GOT3 (cell line): ENCODE measurements around the gene SLC4A3.

Source experiments
- DNase-seq: peaks from one replicate; lab custom pipeline; 2025; ENCODE audit warnings: mixed read lengths; lab: John Stamatoyannopoulos, UW

SLC4A3 gene, protein sequence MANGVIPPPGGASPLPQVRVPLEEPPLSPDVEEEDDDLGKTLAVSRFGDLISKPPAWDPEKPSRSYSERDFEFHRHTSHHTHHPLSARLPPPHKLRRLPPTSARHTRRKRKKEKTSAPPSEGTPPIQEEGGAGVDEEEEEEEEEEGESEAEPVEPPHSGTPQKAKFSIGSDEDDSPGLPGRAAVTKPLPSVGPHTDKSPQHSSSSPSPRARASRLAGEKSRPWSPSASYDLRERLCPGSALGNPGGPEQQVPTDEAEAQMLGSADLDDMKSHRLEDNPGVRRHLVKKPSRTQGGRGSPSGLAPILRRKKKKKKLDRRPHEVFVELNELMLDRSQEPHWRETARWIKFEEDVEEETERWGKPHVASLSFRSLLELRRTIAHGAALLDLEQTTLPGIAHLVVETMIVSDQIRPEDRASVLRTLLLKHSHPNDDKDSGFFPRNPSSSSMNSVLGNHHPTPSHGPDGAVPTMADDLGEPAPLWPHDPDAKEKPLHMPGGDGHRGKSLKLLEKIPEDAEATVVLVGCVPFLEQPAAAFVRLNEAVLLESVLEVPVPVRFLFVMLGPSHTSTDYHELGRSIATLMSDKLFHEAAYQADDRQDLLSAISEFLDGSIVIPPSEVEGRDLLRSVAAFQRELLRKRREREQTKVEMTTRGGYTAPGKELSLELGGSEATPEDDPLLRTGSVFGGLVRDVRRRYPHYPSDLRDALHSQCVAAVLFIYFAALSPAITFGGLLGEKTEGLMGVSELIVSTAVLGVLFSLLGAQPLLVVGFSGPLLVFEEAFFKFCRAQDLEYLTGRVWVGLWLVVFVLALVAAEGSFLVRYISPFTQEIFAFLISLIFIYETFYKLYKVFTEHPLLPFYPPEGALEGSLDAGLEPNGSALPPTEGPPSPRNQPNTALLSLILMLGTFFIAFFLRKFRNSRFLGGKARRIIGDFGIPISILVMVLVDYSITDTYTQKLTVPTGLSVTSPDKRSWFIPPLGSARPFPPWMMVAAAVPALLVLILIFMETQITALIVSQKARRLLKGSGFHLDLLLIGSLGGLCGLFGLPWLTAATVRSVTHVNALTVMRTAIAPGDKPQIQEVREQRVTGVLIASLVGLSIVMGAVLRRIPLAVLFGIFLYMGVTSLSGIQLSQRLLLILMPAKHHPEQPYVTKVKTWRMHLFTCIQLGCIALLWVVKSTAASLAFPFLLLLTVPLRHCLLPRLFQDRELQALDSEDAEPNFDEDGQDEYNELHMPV

DNA sequence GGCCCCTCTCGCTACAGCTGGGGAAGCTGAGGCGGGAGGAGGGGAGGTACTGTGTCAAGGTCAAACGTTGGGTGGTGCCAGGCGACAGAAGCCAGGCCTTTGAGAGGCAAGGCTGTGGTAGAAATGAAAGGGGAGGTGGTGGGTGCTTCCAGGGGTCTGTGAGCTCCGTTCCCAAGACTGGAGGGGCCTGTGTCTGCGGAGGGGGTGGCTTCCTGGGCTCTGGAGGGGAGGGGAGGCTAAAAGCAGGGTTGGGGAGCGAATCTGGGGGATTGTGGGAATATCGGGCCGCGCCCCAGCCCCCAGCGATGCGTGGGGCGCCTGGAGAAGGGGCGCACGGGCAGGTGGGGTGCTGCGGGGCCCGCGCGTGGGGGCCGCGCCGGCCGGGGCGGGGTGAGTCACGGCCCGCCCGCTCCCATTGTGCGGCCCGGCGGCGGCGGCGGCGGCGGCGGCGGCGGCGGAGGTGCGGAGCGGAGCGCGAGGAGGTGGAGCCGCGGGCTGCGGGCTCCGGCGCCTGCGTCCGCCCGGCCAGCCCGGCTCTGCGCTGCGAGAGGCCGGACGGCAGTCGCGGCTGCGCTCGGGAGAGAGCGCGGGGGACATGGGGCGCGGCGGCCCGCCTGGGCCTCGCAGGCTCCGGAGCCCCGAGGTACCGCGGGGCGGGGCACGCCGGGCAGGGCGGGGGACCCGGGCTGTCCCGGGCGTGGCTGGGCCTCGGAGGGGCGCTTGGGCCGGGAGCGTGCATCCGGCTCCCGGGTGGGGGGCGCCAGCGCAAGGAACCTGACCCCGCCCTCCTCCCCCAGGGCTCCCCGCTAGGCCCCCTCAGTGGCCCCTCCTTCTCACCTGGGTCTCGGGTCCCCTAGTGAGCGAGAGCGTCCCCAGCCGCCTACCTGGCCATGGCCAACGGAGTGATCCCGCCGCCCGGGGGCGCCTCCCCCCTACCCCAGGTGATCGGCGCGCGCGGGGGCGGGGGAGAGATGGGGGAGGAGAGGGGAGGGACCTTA is at the start of gene SLC4A3:
SLC4A3 (plus strand) TSS at position 528 of the 998 bp plus-strand sequence; CDS start at position 891, 363 bp downstream.
- DNase-seq: no peak

DNA sequence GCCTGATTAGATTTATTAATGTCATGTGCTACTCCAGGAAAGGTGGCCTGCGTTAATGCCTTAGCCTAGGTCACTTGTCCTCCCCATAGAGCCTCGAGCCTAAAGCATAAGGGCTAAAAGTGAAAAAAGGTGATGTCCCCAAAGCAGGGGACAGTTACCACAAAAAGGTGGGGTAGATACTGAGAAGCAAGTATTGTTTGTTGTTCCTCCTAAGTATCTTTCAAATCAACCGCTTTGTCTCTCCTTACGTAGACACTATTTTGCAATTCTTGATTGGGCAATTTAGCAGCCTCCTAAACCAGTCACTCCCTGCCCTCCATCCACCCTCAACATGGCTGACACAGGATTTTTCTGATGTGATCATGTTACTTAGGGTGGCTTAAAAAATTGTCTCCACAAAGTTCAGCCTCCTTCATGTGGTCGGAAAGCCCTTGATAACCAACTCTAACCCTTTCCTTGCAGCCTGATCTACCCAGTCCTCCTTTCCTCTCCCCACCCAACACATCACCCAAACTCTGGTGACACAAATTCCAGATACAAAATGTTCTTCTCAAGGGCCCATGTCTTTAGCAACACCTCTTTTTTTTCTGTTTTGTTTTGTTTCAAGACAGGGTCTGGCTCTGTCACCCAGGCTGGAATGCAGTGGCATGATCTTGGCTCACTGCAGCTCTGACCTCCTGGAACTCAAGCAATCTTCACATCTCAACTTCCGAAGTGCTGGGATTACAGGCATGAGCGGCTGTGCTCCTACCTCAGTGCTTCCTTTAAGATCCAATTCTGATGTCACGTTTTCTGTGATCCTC is 48.4 kb upstream of the SLC4A3 start:
- DNase-seq: no peak

DNA sequence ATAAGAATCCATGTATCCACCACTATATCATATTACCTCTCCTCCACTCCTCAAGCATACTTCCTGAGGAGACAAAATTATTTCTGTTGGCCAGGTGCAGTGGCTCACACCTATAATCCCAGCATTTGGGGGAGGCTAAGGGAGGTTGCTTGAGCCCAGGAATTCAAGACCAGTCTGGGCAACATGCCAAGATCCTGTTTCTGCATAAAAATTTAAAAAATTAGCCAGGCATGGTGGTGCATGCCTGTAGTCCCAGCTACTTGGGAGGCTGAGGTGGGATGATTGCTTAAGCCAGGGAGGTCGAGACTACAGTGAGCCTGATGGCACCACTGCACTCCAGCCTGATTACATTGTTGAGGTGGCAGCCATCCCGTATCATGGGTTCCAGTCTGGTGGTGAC is 46.1 kb upstream of the SLC4A3 start:
- no peak for DNase-seq

DNA sequence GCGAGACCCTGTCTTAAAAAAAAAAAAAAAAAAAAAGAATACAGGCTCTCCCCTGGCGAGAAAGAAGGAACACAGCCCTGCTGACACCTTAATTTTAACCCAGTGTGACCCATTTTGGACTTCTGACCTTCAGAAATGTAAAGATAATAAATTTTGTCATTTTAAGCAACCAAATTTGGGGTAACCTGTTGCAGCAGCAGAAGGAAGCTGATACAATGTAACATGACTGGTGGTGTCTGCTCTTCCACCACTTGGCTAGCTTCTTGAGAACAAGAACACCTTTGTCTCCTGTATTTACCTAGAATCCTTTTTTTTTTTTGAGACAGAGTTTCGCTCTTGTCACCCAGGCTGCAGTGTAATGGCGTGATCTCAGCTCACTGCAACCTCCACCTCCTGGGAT is 36.3 kb upstream of the SLC4A3 start:
- no peak for DNase-seq

DNA sequence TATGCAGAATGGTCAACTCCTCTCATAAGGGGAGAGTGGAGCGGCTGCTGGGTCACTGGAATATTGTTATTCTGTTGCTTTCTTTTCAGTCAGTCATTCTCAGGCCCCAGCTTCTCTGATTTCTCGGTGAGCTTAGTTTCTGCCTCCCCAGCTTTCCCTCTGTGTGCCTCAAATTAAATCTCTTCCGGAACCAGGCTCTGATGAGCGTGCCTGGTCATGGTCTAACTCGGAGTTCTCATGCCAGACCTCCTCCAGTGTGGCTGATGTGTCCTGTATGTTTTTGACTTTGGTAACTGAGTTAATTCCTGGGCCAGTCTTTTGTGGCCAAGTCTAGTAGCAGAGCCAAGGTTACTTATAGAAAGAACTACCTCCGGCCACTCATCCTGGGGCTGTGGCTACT is 34.7 kb upstream of the SLC4A3 start:
- DNase-seq: no peak

DNA sequence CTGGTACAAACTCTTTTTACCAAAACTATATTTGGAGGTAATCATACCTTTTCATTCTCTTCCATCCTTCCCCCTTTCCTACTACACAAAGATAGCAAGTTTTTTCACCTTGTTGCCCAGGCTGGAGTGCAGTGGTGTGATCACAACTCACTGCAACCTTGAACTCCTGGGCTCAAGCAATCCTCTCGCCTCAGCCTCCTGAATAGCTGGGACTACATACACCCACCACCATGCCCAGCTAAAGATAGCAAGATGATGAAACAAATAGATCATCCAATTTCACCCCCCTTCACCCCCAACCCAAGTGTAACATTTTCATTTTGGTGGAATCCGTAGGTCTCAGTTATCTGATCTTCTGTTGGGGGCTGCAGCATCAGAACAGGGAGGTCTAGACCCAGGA is 34.3 kb upstream of the SLC4A3 start:
- DNase-seq: no peak

DNA sequence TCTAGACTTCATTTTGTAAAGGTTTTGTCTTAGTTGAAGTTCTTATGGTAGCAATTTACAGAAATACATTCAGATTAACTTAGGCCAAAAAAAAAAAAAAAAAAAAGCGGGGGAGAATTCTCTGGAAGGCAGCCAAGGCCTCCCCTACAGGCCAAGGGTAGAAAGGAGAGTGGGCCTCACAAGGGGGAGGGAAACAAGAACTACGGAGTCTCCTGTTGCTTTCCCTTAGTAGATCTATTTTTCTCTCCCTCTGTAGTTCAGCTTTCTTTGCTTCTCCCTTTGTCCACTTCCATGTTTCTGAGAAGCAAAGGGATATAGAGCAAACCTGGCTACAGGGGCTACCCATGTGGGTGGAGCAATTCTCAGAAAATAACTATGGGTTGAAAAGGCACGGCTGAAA is 32.2 kb upstream of the SLC4A3 start:
- no peak for DNase-seq

DNA sequence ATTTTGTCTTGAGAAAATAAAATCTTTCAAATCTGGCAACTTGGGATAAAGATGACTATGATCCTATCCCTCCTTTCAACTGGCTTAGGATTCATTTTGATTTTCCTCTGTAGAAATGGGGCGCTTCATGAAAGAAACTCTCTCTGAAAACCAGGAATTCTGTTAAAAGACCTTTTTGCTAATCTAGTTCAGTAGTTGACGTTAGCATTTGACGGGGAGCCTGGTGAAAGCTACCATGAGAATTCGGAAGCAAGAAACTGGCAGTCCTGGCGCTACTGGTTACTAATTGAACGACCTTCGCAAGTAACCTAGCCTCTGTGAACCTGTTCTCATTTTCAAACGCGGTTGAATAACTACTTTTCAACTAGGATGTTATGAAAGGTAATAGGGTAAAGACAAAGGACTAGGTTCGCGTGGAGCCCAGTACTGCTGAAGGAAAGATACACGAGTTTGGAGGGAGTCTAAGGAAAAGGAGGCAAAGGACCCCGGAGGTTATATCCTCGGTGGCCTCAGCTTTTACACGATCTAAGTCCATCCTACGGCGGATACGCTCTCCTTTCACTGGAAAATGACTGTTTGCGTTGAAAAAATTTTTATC is 30.4 kb upstream of the SLC4A3 start:
- DNase-seq: no peak

DNA sequence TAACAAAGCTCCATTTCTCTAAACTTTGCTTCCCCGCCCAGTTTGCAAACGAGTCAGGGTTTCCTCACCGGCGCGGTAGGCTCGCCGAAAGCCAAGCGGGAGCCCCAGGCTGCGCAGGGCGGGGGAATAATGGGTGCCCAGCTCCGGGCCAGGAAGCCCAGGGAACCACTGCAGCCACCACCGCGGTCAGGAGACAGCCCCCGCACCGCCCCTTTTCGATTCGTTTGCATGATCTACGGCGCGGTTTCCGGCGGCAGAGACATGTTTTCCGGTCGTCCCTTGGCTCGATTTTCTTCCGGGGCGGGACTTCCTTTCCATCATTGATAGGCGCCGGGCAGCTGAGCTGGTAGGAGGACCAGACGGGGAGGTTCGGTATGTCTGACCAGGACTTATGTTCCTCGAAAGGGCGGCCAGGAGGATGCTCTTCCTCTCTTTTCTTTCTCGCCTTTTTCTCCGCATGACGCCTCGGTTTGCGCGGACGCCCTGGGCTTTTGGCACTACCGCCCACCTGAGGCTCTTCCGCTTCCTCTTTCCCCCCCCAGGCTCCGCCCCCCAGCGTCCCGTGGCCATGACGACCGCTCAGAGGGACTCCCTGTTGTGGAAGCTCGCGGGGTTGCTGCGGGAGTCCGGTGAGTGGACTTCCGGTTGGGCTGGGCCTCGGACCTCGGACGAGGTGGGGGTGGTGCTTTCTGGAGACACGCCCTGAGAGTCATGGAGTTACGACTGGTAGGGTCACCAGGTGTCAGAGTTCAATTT is 29.7 kb upstream of the SLC4A3 start, which contains the start of gene STK11IP:
STK11IP (plus strand) TSS at position 306 of the 756 bp plus-strand sequence; CDS start at position 569, 263 bp downstream.
- DNase-seq: peak; percentile 88

DNA sequence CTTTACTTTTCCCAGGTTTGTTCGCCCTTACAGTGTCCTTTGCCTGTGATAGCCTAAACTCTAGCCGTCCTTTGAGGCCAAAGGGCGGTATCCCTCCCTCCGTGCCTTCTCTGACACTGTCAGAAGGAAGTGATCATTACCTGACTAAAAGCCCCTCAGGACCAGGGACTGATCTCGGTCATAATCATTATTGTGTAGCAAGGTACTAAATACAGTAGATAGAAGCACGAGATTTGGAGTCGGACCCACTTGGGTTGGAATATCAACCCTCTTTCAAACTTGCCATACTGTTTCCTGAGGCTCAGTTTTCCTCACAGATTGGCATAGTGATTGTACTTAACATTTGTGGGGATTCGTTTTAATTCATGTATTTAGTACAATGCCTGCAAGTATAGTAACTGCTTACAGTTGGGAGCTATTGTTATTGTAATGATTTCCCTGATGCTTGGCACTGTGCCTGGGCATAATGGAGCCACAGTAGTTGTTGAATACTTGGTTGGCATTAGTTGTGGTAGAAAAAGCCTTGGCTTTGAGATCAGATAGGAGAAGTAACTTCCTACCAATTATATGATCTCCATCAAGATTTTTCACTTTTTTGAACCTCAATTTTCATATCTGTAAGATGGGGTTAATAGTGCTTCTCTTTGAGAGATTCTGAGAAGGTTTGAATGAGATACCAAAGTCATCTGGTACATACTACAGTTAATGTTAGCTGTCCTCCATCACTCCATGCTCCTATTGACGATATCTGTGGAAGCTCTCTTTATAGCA is 28.9 kb upstream of the SLC4A3 start:
- no peak for DNase-seq

DNA sequence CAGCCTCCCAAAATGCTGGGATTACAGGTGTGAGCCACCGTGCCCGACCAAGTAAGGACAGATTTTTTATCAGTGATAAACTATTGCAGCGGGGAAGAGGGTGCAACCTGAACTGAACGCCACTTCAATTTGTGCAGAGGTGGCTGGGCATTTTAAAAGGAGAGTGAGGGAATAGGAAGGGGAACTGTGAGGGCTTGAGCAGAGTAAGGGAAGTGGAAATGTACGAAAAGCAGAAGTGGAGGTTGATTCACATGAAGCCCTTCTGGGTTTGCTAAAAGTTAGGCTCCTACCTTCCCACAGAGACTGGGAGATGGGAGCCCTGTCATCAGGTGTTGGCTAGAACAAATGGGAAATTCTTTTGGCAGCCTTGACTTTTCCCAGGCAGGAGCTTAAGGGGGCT is 23.7 kb upstream of the SLC4A3 start:
- DNase-seq: no peak

DNA sequence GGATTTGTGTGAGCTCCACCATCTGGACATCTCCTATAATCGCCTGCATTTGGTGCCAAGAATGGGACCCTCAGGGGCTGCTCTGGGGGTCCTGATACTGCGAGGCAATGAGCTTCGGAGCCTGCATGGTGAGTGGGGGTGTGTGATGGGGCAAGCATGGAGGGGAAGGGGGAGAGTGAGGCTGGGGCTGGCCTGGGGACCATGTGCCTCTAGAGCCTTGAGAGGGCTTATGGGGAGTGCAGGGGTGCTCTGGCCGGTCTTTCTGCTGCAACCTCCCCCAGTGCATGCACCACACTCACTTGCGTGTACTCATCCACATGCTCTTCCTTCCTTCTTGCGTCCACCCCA is 21.8 kb upstream of the SLC4A3 start:
- no peak for DNase-seq

DNA sequence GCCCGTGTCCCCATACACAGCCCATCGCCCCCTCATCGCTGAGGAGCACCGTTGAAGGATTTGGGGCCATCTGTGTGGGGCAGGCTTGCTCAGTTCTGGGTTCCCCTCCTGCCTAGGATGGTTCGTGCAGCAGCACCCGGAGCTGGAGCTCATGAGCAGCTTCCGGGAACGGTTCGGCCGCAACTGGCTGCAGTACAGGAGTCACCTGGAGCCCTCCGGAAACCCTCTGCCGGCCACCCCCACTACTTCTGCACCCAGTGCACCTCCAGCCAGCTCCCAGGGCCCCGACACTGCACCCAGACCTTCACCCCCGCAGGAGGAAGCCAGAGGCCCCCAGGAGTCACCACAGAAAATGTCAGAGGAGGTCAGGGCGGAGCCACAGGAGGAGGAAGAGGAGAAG is 19.5 kb upstream of the SLC4A3 start:
- no peak for DNase-seq

DNA sequence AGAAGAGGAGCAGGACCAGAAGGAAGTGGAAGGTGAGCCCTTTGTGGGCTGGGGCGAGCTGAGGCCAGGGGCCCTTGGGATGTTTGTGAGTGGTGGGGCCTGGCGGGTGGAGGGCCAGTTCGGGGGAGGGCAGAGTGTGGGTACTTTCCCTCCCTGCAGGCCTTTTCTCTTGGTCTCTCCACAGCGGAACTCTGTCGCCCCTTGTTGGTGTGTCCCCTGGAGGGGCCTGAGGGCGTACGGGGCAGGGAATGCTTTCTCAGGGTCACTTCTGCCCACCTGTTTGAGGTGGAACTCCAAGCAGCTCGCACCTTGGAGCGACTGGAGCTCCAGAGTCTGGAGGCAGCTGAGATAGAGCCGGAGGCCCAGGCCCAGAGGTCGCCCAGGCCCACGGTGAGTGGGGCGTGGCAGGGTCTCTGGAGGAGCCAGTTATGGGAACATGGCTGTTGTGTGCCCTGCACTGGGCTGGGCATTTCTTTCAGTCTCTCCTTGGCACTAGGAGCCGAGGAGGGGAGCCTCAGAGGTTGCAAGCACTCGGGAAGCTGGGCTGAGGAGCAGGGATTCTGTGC is 18.9 kb upstream of the SLC4A3 start:
- no peak for DNase-seq

DNA sequence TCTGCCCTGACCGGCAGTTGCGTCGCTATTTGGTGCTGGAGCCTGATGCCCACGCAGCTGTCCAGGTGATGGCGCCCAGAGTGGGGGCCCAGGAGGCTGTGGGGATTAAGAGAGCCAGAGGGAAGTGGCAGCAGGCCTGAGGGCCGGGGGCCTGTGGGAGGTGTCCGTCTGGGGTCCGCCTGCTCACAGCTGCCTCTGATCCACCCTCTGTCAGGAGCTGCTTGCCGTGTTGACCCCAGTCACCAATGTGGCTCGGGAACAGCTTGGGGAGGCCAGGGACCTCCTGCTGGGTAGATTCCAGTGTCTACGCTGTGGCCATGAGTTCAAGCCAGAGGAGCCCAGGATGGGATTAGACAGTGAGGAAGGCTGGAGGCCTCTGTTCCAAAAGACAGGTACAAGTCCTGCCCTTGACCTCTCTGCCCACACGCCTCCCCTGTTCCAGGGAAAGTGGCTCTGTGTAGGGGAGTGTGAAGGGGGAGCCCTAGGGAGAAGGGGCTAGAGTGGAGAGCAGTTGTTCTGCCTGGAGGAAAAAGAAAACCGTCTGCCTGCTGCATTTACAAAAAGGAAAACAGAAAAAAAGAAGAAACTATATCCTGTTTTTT is 18.2 kb upstream of the SLC4A3 start:
- DNase-seq: no peak

DNA sequence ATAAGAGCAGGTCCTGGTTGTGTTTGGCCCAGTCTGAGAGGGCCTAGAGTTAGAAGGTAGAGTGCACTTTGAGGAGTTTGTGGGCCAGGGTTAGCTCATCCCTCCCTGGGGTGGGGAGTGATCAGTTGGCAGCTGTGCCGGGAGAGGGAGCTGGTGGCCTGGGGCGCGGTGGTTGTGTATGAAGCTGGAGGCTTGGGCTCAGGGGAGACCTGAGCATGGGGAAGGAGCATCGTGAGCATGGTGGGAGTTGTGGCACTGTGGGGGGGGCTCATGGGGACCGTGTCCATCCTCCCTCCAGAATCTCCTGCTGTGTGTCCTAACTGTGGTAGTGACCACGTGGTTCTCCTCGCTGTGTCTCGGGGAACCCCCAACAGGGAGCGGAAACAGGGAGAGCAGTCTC is 16.1 kb upstream of the SLC4A3 start:
- no peak for DNase-seq

DNA sequence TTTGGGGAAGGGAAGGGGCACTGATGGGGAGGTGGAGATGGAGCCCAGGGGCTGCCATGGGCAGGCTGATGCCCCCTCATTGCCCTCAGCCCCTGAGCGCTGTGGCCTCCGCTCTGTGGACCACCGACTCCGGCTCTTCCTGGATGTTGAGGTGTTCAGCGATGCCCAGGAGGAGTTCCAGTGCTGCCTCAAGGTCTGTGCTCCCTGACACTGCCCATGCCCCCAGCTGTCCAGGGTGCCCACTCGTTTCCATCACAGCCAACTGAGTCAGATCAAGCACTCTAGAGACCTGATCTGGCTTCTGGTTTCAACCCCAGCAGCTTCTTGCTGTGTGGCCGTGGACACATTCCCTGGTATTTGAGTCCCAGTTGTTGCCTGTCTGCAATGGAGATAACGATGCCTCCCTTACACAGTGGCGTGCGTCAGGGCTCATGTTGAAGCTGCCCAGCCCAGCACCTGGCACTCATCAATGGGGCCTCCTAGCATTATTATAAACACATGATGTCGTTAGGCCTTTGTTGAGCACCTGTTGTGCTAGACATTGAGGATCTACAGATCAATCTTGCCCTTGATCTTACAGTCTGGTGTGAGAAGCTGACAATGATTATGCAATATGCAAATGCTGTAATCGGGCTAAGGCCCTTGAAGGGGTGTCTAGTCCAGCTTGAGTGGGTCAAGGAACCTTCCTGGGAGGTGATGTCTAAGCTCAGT is 15.4 kb upstream of the SLC4A3 start:
- no peak for DNase-seq
